NCI-H2107 treated with DMSO at 0.1 percent for 48 hours (cell line): Measurements from ENCODE around the gene SYT2.
"Not testable (repeated sequence)": the region's sequence is repeated elsewhere in the genome, so short reads cannot be mapped to it uniquely, and the experiment has no call there.

Experiments
- DNase-seq: peaks from one replicate; lab custom pipeline; 2025; ENCODE audit not compliant: unreplicated experiment; lab: John Stamatoyannopoulos, UW

Gene SYT2

GRCh38 chr1:202710070-202711045 is at the start of gene SYT2:
SYT2 (minus strand) TSS chr1:202710454; CDS start chr1:202605772, 104,682 bp downstream.
- DNase-seq: peak; percentile 28

DNA sequence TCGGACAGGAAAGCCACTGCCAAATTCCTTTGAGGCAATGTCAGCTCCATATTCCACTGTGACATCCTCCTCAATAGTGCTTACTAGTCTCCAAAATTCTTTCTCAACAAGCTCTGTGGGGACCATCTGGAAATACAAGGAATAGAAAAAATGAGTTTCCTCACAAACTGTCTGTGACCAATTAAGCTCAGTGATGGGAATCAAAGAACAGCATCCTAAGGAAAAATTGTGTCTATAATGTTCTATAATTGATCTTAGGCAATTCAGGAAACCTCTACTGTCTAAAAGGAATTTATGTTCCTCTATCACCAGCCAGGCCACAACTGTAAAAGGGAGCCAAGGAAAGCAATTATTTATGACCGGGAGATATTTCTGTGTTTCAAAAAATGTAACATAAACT is 46.1 kb upstream of the SYT2 start:
- DNase-seq: no peak

DNA sequence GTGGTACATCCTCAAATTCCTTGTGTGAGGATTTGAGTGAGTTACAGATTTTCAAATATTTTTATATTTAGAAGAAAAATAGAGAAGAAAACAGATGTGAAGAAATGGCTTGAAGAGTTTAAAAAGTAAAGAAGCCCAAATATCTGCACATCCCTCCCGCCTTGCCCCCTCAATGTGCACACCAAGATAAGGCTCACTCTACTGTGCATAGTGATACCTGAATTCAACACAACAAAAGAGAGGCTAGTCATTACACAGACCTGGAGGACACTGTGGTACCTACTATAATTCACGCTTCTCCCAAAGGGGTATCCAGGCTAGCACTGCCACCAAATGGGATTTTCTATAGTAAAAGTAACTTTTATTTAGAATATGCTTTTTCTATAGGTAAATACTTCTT is 44.0 kb upstream of the SYT2 start:
- no peak for DNase-seq

- DNase-seq: no peak
Measured at GRCh38 chr1:202752774-202753173, 42.5 kb upstream of the SYT2 start.

- no peak for DNase-seq
Measured at GRCh38 chr1:202750761-202751160, 40.5 kb upstream of the SYT2 start.

DNA sequence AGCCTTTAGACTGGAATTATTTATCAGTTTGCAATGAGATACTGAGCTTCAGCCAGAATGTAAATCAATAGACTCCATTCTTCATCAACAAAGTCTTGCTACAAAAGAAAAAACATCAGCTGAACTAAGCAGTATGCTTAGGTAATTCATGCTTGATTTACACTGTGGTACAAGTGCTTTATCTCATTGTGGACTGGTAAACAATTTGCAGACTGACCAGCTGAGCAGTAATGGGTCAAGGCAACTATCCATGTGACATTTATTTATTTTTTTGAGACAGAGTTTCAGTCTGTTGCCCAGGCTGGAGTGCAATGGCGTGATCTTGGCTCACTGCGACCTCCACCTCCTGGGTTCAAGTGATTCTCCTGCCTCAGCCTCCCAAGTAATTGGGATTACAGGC is 39.8 kb upstream of the SYT2 start:
- no peak for DNase-seq

DNA sequence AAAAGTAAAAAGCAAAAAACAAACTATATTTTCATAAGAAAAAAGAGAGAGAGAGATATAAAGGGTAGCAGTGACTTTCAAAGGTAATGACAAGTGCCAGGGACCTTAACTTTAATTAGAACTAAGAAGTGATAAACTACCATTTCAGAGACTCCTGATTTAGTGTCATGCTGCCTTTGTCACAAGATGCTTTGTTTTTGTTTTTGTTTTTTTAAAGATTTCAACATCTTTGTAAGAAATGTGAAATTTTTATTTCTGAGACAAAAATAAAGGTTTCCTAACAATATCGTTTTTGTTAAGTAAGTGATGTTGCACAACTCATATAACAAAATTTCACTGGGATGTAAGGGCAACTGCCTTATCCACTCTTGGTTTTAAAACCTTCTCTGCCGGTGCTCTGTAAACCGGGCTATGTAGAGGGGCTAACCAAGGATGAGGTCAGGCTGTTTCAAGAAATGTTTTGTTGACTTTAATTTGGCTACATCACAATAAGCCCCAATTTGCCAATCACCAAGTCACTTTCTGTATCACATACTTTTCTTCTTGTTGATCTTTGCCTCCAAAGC is 35.2 kb upstream of the SYT2 start:
- DNase-seq: no peak

- DNase-seq: not testable (repeated sequence)
Measured at GRCh38 chr1:202744770-202745169, 34.5 kb upstream of the SYT2 start.

GRCh38 chr1:202742496-202742895 is 32.2 kb upstream of the SYT2 start:
- DNase-seq: no peak

DNA sequence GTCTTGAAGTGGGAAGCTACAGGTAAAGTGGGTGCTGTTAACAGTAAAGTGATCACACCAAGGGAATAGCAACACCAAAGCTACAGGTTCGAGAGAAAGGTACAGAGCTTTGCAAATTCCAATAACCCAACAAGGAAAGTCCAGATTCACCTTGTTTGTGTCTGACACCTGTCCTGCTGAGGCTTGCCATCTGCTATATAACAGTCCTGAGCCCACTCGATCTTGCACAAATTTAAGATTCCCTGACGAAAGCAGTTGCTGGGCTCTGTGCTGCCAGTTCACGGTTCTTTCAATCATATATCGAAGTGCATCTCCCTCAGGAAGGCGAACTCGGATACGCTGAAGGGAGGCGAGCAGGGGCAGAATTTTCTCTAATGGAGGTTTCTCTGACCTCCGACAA is 23.0 kb upstream of the SYT2 start:
- no peak for DNase-seq

- DNase-seq: no peak
Measured at GRCh38 chr1:202728951-202729350, 18.7 kb upstream of the SYT2 start.

DNA sequence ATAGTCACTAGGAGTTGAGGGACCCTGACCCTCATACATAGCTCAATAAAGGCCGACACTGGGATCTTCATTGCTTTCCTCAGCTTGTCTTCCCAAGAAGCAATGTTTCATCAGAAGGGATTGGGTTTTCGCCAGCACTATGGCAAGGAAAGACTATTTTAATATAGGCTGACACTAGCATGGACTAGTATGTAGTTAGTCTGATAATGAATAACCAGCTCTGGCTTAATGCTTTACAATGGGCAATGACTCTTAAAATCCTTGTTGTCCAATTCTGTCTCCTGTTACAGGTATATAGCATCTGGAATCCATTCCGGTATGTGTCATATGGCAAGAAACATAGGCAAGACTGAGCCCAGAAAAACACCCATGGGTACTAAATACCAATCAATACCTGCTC is 15.3 kb upstream of the SYT2 start:
- no peak for DNase-seq

DNA sequence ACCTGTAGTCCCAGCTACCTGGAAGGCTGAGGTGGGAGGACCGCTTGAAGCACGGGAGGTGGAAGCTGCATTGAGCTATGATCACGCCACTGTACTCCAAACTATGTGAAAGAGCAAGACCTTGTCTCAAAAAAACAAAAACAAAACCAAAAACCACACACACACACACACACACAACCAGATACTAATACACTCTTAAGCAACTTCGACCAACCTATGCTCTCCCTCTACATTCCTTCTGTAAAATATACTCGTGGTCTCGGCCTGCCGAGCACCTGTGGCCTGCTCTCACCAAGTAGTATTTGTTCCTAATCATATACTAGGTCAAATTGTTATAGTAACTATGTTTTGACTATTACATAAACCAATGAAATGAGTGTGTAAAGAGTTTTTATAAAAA is 13.5 kb upstream of the SYT2 start:
- DNase-seq: no peak

GRCh38 chr1:202723046-202723445 is 12.8 kb upstream of the SYT2 start:
- not testable (repeated sequence) for DNase-seq

DNA sequence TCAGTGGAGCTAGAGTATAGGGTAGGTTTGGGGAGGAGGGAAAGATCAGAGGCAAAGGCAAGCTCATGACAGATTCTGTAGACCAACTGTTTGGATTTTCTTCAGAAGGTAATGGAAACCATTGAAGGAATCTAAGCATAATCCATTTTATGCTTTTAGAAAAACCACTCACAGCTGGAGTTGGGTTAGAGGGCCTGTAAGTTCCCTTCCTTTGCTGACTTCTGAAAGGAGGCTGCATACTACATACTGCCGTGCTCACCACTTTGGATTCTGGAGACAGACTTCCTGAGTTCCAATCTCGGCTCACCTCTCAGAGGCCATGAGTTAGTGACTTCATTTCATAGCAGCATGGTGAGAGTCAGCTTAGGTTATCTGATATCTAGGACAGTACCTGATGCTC is 6.4 kb upstream of the SYT2 start:
- no peak for DNase-seq

- not testable (repeated sequence) for DNase-seq
Measured at GRCh38 chr1:202714202-202714601, 3.9 kb upstream of the SYT2 start.

DNA sequence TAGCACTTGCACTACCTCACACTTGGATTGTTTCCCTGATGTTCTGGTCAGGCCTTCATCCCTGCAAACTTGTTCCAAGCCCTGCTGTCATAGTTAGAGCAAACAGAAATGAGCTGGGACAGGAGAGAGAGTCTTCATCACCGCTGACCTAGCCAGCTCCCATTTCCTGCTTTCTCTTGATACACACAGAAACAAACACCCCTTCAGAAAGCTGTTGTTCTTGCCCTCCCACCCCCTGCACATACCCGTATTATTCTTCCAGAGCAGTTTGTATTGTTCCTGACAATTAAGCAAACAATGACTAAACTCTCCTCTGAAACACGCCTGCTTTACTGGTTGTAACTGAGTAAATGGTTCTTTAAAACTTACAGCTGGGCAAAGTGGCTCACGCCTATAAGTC is 2.9 kb upstream of the SYT2 start:
- DNase-seq: peak; percentile 56

GRCh38 chr1:202711949-202712635 is 1.8 kb upstream of the SYT2 start:
- DNase-seq: no peak

GRCh38 chr1:202709276-202710041 is 795 bp downstream of the SYT2 start:
- no peak for DNase-seq

DNA sequence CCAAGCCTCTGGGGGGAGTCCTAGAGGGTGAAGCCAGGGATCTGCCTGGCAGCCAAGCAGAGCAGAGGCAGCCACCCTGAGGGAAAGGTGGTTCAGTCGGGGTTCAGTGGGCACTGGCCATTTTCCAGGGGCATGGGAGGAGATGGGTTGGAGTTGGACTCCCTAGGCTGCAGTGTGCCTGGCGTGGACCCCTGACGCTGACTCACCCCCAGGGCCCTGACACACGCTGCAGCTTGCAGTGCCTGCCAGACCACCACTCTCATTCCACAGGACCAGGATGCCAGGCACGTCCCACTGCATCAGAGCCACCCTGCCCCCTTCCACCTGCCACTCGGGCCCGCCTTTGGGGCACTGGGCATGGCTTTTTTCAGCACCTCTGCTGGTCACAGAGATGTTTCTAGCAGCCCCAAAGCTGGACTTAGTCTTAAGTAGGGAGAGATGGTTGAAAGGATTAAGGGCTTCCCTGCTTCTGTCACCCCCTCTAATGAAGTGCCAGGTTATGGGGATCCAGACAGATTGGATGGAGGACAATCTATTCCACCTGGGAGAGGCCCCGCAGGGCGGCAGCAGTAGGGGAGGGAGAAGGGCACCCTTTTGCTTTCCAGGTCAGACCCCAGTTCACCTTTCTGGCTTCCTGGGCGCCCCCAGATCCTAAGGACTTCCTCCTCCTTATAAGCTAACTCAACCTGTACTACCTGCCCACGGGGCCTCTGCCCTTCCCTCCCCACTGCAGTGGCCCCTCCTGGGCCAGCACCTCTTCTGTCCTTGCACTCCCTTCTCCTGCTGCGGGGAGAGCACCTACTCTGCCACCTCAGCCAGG is 1.6 kb downstream of the SYT2 start:
- DNase-seq: no peak
